GM12891 (cell line): ENCODE results near the gene LY6G5C.

Experiments
- DNase-seq: peaks from one replicate; pipeline ENCODE4 v3.0.0; 2011; ENCODE audit warnings: low spot score; ENCODE audit not compliant: insufficient read length
- FAIRE-seq: peaks from 2 replicates; lab custom pipeline; 2011; peaks lifted over from hg19 to GRCh38; lab: Jason Lieb, UNC
- PAX5 ChIP-seq: IDR thresholded peaks from 2 replicates; pipeline ENCODE4 v1.6.1; 2011; ENCODE audit warnings: low read length, moderate library complexity, mild to moderate bottlenecking; ENCODE audit not compliant: insufficient read depth, severe bottlenecking
- POLR2A ChIP-seq: IDR thresholded peaks from 2 replicates; pipeline ENCODE4 v1.6.1; 2011; ENCODE audit warnings: low read depth, low read length, control low read depth
- POLR2AphosphoS5 ChIP-seq: IDR thresholded peaks from 2 replicates; pipeline ENCODE4 v1.6.1; 2011; ENCODE audit warnings: low read depth, low read length, control low read depth
- POU2F2 ChIP-seq: IDR thresholded peaks from 2 replicates; pipeline ENCODE4 v1.6.1; 2011; ENCODE audit warnings: low read depth, mild to moderate bottlenecking, control low read depth, low read length, moderate library complexity
- SPI1 ChIP-seq: IDR thresholded peaks from 2 replicates; pipeline ENCODE4 v1.6.1; 2011; ENCODE audit warnings: low read depth, low read length, control low read depth
- TAF1 ChIP-seq: IDR thresholded peaks from 2 replicates; pipeline ENCODE4 v1.6.1; 2011; ENCODE audit warnings: low read depth, low read length, control low read depth

Gene LY6G5C

DNA sequence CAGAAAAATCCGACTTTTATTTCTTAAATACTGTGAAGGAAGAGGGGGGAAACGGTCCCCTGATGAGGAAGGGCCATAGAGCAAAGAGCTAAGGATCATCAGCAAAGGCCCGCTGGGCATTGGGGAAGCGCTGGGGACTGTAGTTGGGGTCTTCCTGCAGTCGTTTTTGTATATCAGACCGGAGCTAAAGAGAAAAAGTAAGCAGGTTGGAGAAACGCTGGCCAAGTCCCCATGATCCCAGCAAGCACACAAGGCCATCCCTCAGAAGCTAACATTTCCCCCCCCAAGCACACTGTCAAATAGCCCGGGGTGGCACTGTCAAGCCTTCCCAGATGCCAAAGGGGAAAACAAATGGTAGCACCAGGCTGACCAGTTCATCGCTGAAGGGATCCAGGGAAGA lies 41.8 kb downstream of the LY6G5C start:
- FAIRE-seq = no peak
- DNase-seq = no peak
- TF ChIP-seq SPI1 (no peak), POLR2A (no peak), POLR2AphosphoS5 (peak; percentile 22; the same call in 1 of the 2 replicates), PAX5 (no peak), POU2F2 (peak; percentile 25; the same call in 1 of the 2 replicates), TAF1 (no peak)

GRCh38 chr6:31636698-31637596 lies 43.9 kb downstream of the LY6G5C start:
- DNase-seq = no peak
- FAIRE-seq = no peak
- TF ChIP-seq POU2F2 = no peak
- TF ChIP-seq POLR2AphosphoS5 = no peak
- TF ChIP-seq POLR2A = no peak
- TF ChIP-seq TAF1 = no peak
- TF ChIP-seq SPI1 = no peak
- TF ChIP-seq PAX5 = no peak

- TF ChIP-seq TAF1 (no peak), SPI1 (no peak), PAX5 (no peak), POLR2A (no peak; the same call in 1 of the 2 replicates), POU2F2 (no peak), POLR2AphosphoS5 (no peak)
- no peak for FAIRE-seq
- DNase-seq = no peak
Observed at GRCh38 chr6:31634969-31635575, 45.8 kb downstream of the LY6G5C start.

GRCh38 chr6:31634131-31634530 lies 46.7 kb downstream of the LY6G5C start:
- FAIRE-seq (no peak), DNase-seq (no peak)

GRCh38 chr6:31633447-31633846 lies 47.4 kb downstream of the LY6G5C start:
- TF ChIP-seq POLR2A (peak; percentile 35; the same call in 1 of the 2 replicates), SPI1 (no peak), POLR2AphosphoS5 (no peak; the same call in 1 of the 2 replicates)
- FAIRE-seq = no peak
- DNase-seq = no peak

More at GRCh38 chr6:31634131-31634530, 46.7 kb downstream of the LY6G5C start:
- TF ChIP-seq POLR2A (no peak), TAF1 (no peak), POU2F2 (no peak)

GRCh38 chr6:31632279-31632946 lies 48.5 kb downstream of the LY6G5C start:
- TF ChIP-seq PAX5 (no peak), POLR2AphosphoS5 (peak; percentile 61; the same call in 1 of the 2 replicates), POLR2A (peak; percentile 62)
- DNase-seq = no peak
- FAIRE-seq = no peak

DNA sequence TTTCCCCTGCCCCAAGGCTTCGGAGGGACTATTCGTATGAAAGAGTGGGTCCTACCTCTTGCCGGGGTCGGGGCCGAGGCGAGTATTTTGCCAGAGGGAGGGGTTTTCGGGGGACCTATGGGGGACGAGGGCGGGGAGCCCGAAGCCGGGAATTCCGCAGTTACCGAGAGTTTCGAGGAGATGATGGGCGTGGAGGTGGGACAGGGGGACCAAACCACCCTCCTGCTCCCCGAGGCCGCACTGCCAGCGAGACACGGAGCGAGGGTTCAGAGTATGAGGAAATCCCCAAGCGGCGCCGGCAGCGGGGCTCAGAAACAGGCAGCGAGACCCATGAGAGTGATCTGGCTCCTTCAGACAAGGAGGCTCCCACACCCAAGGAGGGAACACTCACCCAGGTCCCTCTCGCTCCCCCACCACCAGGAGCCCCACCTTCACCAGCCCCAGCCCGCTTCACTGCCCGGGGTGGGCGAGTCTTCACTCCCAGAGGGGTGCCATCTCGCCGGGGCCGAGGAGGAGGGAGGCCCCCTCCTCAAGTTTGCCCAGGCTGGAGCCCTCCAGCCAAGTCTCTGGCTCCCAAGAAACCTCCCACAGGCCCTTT lies 49.1 kb downstream of the LY6G5C start:
- TF ChIP-seq POU2F2 (no peak), SPI1 (no peak), PAX5 (no peak), TAF1 (no peak), POLR2AphosphoS5 (0 out of 2 replicates have a peak, but pooled peaks have one; percentile 17), POLR2A (0 out of 2 replicates have a peak, but pooled peaks have one; percentile 11)
- DNase-seq (no peak), FAIRE-seq (no peak)

GRCh38 chr6:31631209-31631608 lies 49.7 kb downstream of the LY6G5C start:
- no peak for FAIRE-seq

More at GRCh38 chr6:31631209-31631608, 49.7 kb downstream of the LY6G5C start:
- no peak for DNase-seq
- TF ChIP-seq SPI1 = no peak
- no peak for TF ChIP-seq POLR2A
- no peak for TF ChIP-seq PAX5
- no peak for TF ChIP-seq TAF1
- no peak for TF ChIP-seq POU2F2
- TF ChIP-seq POLR2AphosphoS5 = no peak
